SK-N-SH (cell line): Measurements from ENCODE around the gene SEC16A. TPM values are rescaled to one million over a fixed set of nuclear protein-coding genes. Genes with fewer than 3 reads are reported as not detected.

Experiments used
- CTCF ChIA-PET: fragments of 300-600, 350-600 bp; formaldehyde crosslinking; extraction: SDS; loops from one replicate; lab custom pipeline; 2021; lab: Yijun Ruan, JAX
- POLR2A ChIA-PET: fragments of 350-600 bp; sonication (Branson Sonifier 250); formaldehyde crosslinking; extraction: SDS; loops from one replicate; lab custom pipeline; 2020; ENCODE audit warnings: antibody characterized with exemption, inconsistent platforms; lab: Yijun Ruan, JAX
- DNase-seq: peaks from one replicate; pipeline ENCODE4 v3.0.0; 2012
- H2AFZ ChIP-seq: fragments of 200-600 bp; sonication (generic); 2 replicates; pipeline ENCODE4 v1.8.1; 2016; ENCODE audit warnings: antibody characterized with exemption, mild to moderate bottlenecking, low read depth
- H3F3A ChIP-seq: fragments of 200-600 bp; sonication (generic); replicated peaks from 2 replicates; pipeline ENCODE3; 2016; ENCODE audit warnings: antibody characterized with exemption, mild to moderate bottlenecking; ENCODE audit not compliant: insufficient read depth
- H3K27ac ChIP-seq, 2 experiments: fragments of 200-500 bp in 1 of 2; fragments of 200-600 bp in 1 of 2; sonication (Bioruptor generic) in 1 of 2; sonication (generic), shearing (Covaris generic) in 1 of 2; 2 replicates each; pipeline versions ENCODE4 v1.5.1 to v1.6.1; 2014 to 2016; ENCODE audit warnings: low read depth in 2 of 2, inconsistent platforms in 1 of 2, low read length in 1 of 2, mild to moderate bottlenecking in 1 of 2, mixed read lengths in 1 of 2
- H3K27me3 ChIP-seq: fragments of 200-600 bp; sonication (generic), shearing (Covaris generic); 2 replicates; pipeline ENCODE4 v1.6.1; 2016; ENCODE audit warnings: mixed run types; ENCODE audit not compliant: insufficient read depth
- H3K36me3 ChIP-seq, 2 experiments: fragments of 200-500 bp in 1 of 2; fragments of 200-600 bp in 1 of 2; sonication (Bioruptor generic) in 1 of 2; sonication (generic) in 1 of 2; replicated peaks in 1 of 2; 2 replicates each; pipeline versions ENCODE3 to v1.5.1; 2014 to 2016; ENCODE audit warnings: low read length in 1 of 2, mild to moderate bottlenecking in 1 of 2; ENCODE audit not compliant: insufficient read depth in 2 of 2, control insufficient read depth in 1 of 2
- H3K4me1 ChIP-seq, 2 experiments: fragments of 200-500 bp in 1 of 2; fragments of 200-600 bp in 1 of 2; sonication (Bioruptor generic) in 1 of 2; sonication (generic), shearing (Covaris generic) in 1 of 2; 2 replicates each; pipeline versions ENCODE4 v1.5.1 to v1.6.1; 2014 to 2016; ENCODE audit warnings: low read depth in 1 of 2, low read length in 1 of 2, mixed run types in 1 of 2; ENCODE audit not compliant: insufficient read depth in 2 of 2, control insufficient read depth in 1 of 2
- H3K4me2 ChIP-seq: fragments of 200-600 bp; sonication (generic), shearing (Covaris generic); 2 replicates; pipeline ENCODE4 v1.6.1; 2017; ENCODE audit warnings: mixed run types
- H3K4me3 ChIP-seq, 2 experiments: fragments of 200-500 bp in 1 of 2; fragments of 200-600 bp in 1 of 2; sonication (Bioruptor generic) in 1 of 2; sonication (generic), shearing (Covaris generic) in 1 of 2; 2 replicates each; pipeline versions ENCODE4 v1.5.1 to v1.8.1; 2014 to 2016; ENCODE audit warnings: low read depth in 2 of 2, inconsistent platforms in 1 of 2, low read length in 1 of 2, mild to moderate bottlenecking in 1 of 2, mixed read lengths in 1 of 2, moderate library complexity in 1 of 2
- H3K79me2 ChIP-seq: fragments of 200-600 bp; sonication (generic); 2 replicates; pipeline ENCODE4 v1.8.1; 2017; ENCODE audit warnings: mild to moderate bottlenecking; ENCODE audit not compliant: insufficient read depth
- H3K9ac ChIP-seq: fragments of 200-600 bp; sonication (generic); 2 replicates; pipeline ENCODE4 v1.6.1; 2017; ENCODE audit warnings: mixed run types
- H3K9me2 ChIP-seq: fragments of 200-600 bp; sonication (generic); 2 replicates; pipeline ENCODE4 v1.6.1; 2017; ENCODE audit warnings: mixed run types
- H3K9me3 ChIP-seq: fragments of 200-600 bp; sonication (generic); 2 replicates; pipeline ENCODE4 v1.6.1; 2017; ENCODE audit warnings: mixed run types, mild to moderate bottlenecking, moderate library complexity
- H4K20me1 ChIP-seq: fragments of 200-600 bp; sonication (generic); 2 replicates; pipeline ENCODE4 v1.6.1; 2017; ENCODE audit warnings: mild to moderate bottlenecking, mixed run types; ENCODE audit not compliant: insufficient read depth
- EP300 ChIP-seq, 2 experiments: IDR thresholded peaks; 2 replicates each; pipeline versions ENCODE4 v1.4.0 to v1.6.1; 2012; ENCODE audit warnings: borderline replicate concordance in 1 of 2, low read depth in 1 of 2, low read length in 1 of 2
- FOXJ3 ChIP-seq: sonication (generic); formaldehyde crosslinking; IDR thresholded peaks from 2 replicates; pipeline ENCODE4 v1.5.1; 2020; ENCODE audit warnings: mild to moderate bottlenecking, missing genetic modification reagents
- GATA2 ChIP-seq: sonication (generic); formaldehyde crosslinking; IDR thresholded peaks from 2 replicates; pipeline ENCODE4 v1.5.0; 2020; ENCODE audit warnings: mild to moderate bottlenecking, missing genetic modification reagents
- MAX ChIP-seq: IDR thresholded peaks from 2 replicates; pipeline ENCODE4 v1.4.0; 2012; ENCODE audit warnings: low read depth
- MXI1 ChIP-seq: IDR thresholded peaks from 2 replicates; pipeline ENCODE4 v1.6.1; 2012; ENCODE audit warnings: mild to moderate bottlenecking, low read depth, low read length, improper control_type of control experiment
- NFIC ChIP-seq: IDR thresholded peaks from 2 replicates; pipeline ENCODE4 v1.4.0; 2012; ENCODE audit warnings: borderline replicate concordance
- NRF1 ChIP-seq: IDR thresholded peaks from 2 replicates; pipeline ENCODE4 v1.6.1; 2012; ENCODE audit warnings: low read depth, mild to moderate bottlenecking, low read length
- POLR2AphosphoS5 ChIP-seq: IDR thresholded peaks from 2 replicates; pipeline ENCODE4 v1.6.1; 2012; ENCODE audit warnings: low read depth, low read length
- RCOR1 ChIP-seq: fragments of 150-350 bp; IDR thresholded peaks from 2 replicates; pipeline ENCODE4 v1.6.1; 2017; ENCODE audit warnings: antibody characterized with exemption, low read length
- RXRA ChIP-seq: IDR thresholded peaks from 2 replicates; pipeline ENCODE4 v1.4.0; 2012; ENCODE audit warnings: low read depth, mild to moderate bottlenecking, borderline replicate concordance
- SMC3 ChIP-seq: IDR thresholded peaks from 2 replicates; pipeline ENCODE4 v1.6.1; 2012; ENCODE audit warnings: low read depth, low read length, improper control_type of control experiment
- TAF1 ChIP-seq: IDR thresholded peaks from 2 replicates; pipeline ENCODE4 v1.6.1; 2012; ENCODE audit warnings: low read depth, mild to moderate bottlenecking, low read length, moderate library complexity, borderline replicate concordance
- TCF12 ChIP-seq: IDR thresholded peaks from 2 replicates; pipeline ENCODE4 v1.4.0; 2012
- USF1 ChIP-seq: IDR thresholded peaks from 2 replicates; pipeline ENCODE4 v1.4.0; 2012; ENCODE audit warnings: low read depth, borderline replicate concordance
- USF2 ChIP-seq: fragments of 150-350 bp; IDR thresholded peaks from 2 replicates; pipeline ENCODE4 v1.6.1; 2017; ENCODE audit warnings: antibody characterized with exemption, low read length, low read depth, borderline replicate concordance
- YY1 ChIP-seq: IDR thresholded peaks from 2 replicates; pipeline ENCODE4 v1.4.0; 2012; ENCODE audit warnings: low read depth, mild to moderate bottlenecking
- WGBS: methylation state at CpG from one replicate; pipeline ENCODE4 v1.1.6; 2017; ENCODE audit warnings: low lambda C conversion rate; 5-methylcytosine and 5-hydroxymethylcytosine counted together
- polyA plus RNA-seq, 3 experiments: library from polyadenylated mRNA; depleted of rRNA; stranded (reverse); fragments of >200 nt; gene quantifications; 2 replicates each; pipeline ENCODE4 v1.2.3, GENCODE V29; 2012

The SEC16A gene
- polyA plus RNA-seq, 1 of the 3 experiments (the other 2 are of a cell fraction): 25.9 TPM

- no peak for TF ChIP-seq USF1
- no peak for TF ChIP-seq SMC3
Measured at GRCh38 chr9:136484153-136485048, 1.6 kb upstream of the SEC16A start (continued).

- Histone ChIP-seq H3K79me2 (peaks cover 41% of the 10 kb centered on the region), H3K9me2 (no peaks in the 10 kb centered on the region), H4K20me1 (peaks cover 34% of the 10 kb centered on the region), H3K36me3 (peaks cover 3 to 5% of the 10 kb centered on the region in 2 experiments), H2AFZ (peak overlapping the region; percentile 87; the same call in 1 of the 2 replicates), H3K27ac (peak overlapping the region; percentile 99 to 100), H3K4me3 (peak overlapping the region; percentile 75 to 78), H3K4me2 (peak overlapping the region; percentile 100), H3K9ac (peak overlapping the region; percentile 92), H3K9me3 (no peaks in the 10 kb centered on the region), H3K27me3 (no peaks in the 10 kb centered on the region), H3K4me1 (peaks cover 0 to 22% of the 10 kb centered on the region in 2 experiments; a peak in 2 of 4 replicates), H3F3A (peaks cover 4% of the 10 kb centered on the region)
- ChIA-PET CTCF (interaction anchor here (0.7 to 8.2 kb wide), 18 partner anchors 12 to 297 kb away, joined by 3 to 320 read pairs (median 6); no protein-coding TSS in a partner anchor), POLR2A (interaction anchor here (0.6 to 1.0 kb wide), 3 partner anchors 10 to 148 kb away, joined by 3 read pairs; no protein-coding TSS in a partner anchor)
- peak; percentile 79 for TF ChIP-seq POLR2AphosphoS5
- TF ChIP-seq RXRA: no peak
- TF ChIP-seq FOXJ3 (CRISPR knock-in tag): no peak
- peak; percentile 36 for TF ChIP-seq MAX
- peak; percentile 63; the same call in 1 of the 2 replicates for TF ChIP-seq YY1
- TF ChIP-seq TAF1: peak; percentile 47
- peak; percentile 95 for TF ChIP-seq NRF1
- TF ChIP-seq MXI1: peak; percentile 30; the same call in 1 of the 2 replicates
- DNase-seq: peak; percentile 96
- WGBS: 3% methylated on average over 6 of the region's 63 CpGs
Measured at GRCh38 chr9:136483589-136484152, 831 bp upstream of the SEC16A start.

GRCh38 chr9:136482046-136482792 is 621 bp downstream of the SEC16A start:
- no peak for TF ChIP-seq POLR2AphosphoS5
- no peak for TF ChIP-seq GATA2 (CRISPR knock-in tag)
- no peak for TF ChIP-seq EP300 (IDR thresholded peaks at IDR 0.05; ENCODE audit: borderline replicate concordance in 1 of 2, low read depth in 1 of 2, low read length in 1 of 2)
- no peak for TF ChIP-seq TCF12
- TF ChIP-seq FOXJ3 (CRISPR knock-in tag): no peak
- no peak for TF ChIP-seq RXRA
- no peak for TF ChIP-seq USF2
- TF ChIP-seq MXI1: no peak
- TF ChIP-seq NFIC: no peak
- no peak for TF ChIP-seq RCOR1
- no peaks in the 10 kb centered on the region for H3K27me3 ChIP-seq
- CTCF ChIA-PET: no interaction called here
- H3K79me2 ChIP-seq: peaks cover 56% of the 10 kb centered on the region
- H3K27ac ChIP-seq: peak overlapping the region; percentile 84 to 94
- H3K9me2 ChIP-seq: no peaks in the 10 kb centered on the region
- POLR2A ChIA-PET: no interaction called here
- H3K4me1 ChIP-seq: peaks cover 0 to 22% of the 10 kb centered on the region in 2 experiments; a peak in 2 of 4 replicates
- peak overlapping the region; percentile 95 for H3K9ac ChIP-seq
- H2AFZ ChIP-seq: no peak overlapping the region
- DNase-seq: peak; percentile 75
- peak overlapping the region; percentile 84 to 94 for H3K4me3 ChIP-seq
- H3K36me3 ChIP-seq: peaks cover 9 to 17% of the 10 kb centered on the region in 2 experiments
- peaks cover 4% of the 10 kb centered on the region for H3F3A ChIP-seq
- under 1% methylated on average over 30 of the region's 39 CpGs for WGBS
- peaks cover 48% of the 10 kb centered on the region for H4K20me1 ChIP-seq
- H3K4me2 ChIP-seq: peak overlapping the region; percentile 96
- no peaks in the 10 kb centered on the region for H3K9me3 ChIP-seq
